ENCODE results near the gene PRKCE.
"Not testable (repeated sequence)": the region's sequence is repeated elsewhere in the genome, so short reads cannot be mapped to it uniquely, and the experiment has no call there.

Gene PRKCE

DNA sequence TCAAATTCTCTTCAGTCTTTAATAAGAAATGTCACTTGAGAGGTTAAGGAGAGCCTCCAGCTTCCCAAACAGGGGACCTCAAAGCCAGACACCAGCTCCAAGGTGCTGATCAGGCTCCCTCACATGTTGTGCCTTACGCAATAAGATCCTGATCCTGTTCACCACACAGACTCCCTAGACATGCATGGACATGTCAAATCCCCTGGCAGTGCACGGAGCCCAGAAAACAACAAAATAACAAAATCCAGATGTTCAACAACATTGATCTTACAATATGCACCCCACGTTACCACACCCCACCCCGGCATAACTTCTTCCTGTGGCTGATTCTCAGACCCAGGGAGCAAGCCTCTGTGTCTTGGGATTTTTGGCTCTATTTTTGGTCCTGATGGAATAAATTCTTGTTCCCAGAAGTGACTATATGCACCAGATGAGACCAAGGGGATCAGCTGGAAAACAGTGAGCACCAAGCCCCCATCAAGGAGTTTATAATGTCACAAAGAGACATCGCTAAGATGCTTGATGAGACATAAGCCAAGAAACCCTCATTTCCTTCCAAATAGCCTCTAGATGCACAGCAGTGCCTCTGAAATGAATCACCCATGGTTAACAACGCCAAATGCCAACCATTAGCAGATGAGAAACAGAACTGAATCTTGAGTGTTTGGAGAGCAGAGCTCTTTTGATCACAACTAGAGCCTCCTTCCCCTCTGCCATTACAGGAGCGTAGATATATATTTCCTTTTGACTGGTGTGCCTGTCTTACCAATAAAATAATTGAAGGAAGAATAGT, 198.2 kb downstream of the PRKCE start:
- no peak for DNase-seq

DNA sequence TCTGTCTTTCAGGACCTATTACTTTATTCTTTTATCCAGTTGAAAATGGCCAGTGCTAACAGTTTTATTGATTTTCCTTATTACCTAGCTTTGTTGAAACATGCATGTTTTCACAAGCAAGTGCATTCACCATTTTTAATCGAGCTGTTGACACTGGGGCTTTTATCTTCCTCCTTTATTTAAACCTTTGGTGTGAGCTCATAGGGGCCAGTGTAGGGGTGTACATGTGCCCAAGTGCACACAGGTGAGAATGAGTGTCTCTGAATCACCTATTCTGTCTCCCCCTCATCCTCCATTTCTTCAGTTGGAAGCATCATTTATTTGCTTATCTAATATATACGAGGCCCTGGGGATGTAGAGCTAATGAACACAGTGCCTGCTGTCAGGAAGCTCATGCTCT, 199.1 kb downstream of the PRKCE start:
- DNase-seq: no peak

DNA sequence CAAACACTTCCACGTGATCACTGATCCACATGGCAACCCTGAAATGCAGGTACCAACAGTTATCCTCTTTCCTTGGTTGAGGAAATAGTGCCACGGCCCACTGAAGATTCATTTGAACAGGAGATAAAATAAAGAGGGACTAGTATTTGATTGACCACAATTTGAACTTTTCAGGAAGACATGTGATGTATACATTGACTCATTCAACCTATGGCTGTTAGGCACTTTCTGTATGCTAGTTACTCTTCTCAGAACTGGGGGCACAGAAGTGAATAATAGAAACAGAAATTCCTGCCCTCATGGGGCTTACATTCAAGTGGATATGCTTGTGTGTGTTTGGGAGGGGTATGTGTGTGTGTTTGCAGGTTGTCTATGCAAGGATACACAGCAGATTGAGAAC, 199.6 kb downstream of the PRKCE start:
- no peak for DNase-seq

DNA sequence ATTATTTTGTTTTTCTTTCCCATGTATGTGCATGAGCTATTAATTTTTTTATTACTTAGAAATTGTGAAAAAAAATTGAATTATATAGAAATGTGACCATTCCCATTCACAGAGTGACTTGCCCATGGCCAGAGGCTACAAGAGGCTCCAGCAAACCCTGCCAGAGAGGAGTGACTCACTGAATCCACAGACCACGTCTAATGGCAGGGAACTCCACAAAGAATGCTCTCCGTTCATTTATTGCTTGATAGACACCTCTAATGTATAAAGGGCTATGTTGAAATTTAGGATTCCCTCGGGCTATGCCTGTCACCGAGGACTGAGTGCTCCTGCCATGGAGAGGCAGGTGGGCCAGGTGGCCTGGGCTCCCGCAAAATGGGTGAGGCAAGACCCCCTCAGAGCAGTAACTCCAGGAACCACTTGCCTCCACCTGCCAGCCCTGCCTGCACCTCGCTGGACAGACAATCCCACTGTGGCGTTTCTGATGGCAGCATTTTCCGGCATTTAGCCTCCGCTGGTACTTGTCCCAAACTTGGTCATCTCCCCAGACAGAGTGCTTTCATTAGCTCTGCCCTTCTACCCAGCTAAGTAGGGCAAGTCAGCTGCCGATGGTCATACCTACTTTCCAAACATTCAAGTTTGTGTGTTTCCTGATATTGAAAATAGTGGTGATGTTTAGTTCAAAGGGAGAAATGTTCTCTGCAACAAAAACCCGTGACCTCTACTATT, 200.3 kb downstream of the PRKCE start:
- DNase-seq: no peak

DNA sequence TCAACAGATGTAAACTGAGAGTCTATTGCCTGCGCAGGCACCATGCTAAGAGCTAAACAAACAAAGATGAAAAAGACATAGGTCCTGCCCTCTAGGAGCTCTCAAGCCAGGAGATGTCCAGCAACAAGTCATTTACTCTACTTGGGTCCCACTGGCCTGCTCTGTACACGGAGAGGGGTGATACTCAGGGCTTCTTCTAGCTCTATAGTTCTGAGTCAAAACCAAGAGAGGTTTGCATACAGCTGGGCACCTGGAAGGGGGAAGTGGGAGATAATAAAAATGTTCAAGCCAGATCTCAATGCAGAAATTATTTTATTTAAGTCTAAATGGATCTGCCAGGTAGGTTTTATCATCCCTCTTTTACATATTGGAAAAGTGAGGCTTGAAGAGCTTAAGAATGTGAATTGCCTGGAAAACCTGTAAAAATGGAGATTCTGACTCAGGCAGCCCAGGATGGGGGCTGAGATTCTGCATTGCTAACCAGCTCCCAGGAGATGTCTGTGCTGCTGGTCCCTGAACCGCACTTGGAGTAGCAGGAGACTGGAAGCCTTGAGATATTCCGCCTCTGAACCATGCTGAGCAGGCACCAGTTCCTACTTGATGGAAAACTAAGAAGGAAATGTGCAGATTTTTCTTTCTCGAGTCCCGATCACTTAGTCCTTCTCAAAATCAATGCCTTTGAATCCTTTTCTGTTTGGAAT, 201.1 kb downstream of the PRKCE start:
- no peak for DNase-seq

DNA sequence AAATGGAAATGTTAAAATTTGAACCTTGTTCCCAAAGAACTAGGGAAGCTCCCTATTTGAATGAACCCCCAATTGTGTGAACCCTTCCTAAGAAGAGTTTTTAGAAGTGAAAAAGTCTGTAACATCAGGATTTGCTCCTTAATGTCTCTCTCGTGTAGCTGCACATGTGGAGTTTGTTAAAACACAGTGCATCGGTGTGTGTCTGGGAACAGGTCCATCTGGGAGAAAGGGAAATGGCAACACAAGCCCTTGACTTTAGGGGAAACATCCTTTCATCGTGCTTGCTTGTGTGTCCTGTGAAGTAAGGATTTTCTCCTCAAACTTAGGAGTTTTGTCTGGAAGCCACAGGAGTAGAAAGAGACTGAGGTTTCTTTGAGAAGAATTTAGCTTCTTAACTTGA, 203.9 kb downstream of the PRKCE start:
- DNase-seq: no peak

DNA sequence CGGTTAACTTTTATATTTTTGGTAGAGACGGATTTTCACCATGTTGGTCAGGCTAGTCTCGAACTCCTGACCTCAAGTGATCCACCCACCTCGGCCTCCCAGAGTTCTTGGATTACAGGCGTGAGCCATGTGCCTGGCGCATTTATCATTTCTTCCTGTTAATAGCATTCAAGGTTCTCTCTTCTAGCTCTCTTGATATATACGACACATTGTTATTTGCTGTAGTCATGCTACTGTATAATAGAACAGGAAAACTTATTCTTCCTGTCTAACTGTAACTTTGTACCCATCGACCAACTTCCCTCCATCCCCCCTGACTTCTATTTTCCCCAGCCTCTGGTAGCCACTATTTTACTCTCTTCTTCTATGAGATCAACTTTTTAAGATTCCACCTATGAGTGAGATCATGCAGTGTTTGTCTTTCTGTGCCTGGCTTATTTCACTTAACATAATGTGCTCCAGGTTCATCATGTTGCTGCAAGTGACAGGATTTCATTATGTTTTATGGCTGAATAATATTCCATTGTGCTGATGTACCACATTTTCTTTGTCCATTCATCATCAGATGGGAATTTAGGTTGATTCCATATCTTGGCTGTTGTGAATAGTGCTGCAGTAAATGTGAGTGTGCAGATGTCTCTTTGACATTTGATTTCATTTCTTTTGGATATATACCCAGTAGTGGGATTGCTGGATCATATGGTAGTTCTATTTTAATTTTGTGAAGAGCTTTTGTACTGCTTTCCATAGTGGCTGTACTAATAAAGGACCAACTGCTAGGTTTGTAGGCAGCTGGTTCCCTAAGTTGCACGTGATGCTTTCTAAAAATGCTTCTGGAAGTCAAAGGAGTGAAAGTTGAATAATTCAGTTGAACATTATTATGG, 205.2 kb downstream of the PRKCE start:
- DNase-seq: no peak

DNA sequence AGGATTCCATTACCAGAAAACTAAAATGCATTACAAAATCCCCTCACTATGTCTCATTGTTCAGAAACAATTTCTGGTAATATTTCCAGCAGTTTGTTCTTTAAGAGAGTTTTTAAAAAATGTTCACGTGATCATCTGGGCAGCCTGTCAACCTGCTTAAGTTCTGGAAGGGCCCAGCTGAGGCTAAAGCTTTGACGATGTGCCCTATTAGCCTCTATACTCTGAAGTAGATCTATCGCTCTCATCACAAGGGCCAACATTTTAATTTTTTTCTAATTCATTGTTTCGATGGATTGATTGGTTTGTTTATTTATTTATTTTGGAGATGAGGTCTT, 205.8 kb downstream of the PRKCE start:
- DNase-seq: no peak

DNA sequence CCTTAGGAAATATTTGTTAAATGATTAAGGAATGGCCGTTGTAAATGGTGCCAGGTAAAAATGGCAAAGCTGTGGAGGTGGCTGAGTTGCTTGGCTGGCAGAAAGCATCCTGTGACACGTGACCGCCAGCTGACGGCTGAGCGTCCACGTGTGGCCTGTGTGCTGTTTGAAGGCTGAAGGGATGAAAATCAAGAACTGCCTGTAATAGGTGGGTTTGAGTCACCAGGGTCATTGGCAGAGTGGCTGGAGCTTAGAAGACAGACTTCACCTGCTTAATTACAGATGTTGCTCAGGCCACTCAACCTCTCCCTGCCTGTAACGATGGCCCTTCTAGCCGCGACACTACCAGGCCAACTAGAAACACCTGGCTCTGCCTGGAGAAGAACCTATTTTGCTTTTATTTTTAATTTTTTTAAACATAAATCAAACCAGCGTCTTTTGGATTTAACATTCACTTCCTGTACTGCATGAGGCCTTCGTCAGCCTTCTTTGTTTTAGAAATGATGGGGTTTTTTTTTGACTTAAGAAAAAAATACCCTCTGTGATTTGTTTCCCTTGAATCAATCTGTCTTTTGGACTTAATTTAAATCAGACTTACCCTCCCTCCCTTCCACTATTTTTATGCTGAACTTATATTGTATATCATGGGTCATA, 206.5 kb downstream of the PRKCE start:
- DNase-seq: no peak

DNA sequence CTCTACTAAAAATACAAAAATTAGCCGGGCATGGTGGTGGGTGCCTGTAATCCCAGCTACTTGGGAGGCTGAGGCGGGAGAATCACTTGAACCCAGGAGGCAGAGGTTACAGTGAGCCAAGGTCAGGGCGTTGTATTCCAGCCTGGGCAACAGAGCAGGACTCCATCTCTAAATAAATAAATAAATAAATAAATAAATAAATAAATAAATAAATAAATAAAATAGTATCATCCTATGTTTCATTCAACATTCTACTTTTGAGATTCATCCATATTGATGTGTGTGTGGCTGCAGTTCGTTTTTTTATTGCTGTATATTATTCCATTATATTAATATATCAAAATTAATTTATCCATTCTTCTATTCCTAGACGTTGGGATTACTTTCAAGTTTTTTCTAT, 207.4 kb downstream of the PRKCE start:
- DNase-seq: not testable (repeated sequence)

DNA sequence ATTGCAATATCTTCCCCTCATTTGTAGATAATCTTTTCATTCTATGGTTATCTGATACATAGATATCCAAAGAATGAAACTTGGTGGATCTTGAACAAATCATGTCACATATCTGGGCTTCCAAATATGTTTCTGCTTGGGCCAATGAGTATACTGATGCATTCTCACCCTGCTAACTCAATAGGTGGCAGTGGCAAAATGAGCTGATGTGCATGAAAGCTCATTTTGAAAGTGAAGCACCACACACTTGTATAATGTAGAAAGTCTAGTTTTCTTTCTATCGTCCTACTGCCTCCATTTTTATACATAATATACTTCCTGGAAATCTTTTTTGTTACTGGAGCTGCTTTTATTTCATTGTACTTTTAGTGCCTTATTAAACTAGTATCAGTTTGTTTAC, 208.2 kb downstream of the PRKCE start:
- DNase-seq: no peak

DNA sequence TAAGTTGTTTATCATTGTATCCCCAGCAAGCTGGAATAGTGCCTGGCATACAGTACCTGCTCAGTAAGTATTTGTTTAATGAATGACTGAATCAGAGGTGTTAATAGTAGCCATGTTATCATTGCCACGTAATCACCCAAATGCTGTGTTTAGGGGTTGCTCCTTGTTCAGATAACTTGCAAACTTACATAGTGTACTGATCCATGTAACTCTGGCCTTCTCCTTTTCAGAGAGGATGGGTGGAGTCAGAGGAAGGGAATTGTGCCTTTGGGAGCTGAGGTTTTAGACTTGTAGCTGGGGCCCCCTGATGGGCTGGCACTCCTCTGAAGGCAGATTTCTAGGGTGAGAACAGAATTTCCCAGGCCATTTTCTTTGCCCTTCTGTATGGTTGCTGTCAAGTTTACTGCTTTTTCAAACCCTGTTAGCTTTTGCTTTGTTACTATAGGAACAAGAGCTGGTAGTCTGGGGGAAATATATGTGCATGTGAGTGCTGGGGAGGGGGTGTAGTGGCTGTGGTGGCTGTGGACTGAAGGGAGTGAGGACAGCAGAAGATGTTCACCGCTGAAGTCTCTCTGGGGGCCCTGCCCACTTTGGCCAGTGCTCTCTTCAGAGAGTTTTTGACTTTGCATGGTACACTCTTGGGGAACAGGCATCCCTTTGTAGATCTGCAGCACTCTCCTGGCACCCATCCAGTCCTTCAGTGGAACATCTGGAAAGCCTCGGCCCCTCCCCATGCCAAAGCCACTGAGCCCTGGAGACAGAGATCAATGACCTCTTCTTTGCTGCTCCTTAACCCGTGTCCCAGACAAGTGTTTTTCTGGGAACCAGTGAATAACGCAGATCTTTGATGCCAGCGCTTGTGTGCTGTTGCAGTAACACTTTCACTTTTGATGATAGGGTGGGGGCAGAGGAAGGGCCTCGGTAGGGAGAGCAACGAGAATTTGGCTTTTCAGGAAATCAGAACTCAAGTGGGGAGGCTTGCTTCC, 209.0 kb downstream of the PRKCE start:
- DNase-seq: peak in 1 of 2 experiments; percentile 4

DNA sequence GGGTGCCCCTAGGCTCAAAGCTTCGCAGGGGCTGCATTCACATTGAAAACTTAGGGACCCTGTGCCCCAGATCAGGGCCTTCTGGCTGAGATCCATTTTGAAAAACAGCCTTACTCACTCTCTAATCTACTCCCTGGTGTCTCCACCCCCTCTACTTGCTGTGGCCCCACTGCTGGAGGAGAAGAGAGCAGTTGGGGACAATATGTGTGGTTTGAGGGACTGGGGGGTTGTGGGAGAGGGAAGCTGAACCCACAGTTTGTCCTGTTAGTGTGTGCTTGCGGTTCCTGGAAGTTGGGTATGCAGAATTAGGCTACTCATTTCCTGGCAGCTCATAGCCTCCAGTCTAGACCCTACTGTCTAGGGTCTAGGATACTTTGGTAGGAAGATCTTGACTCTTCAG, 211.4 kb downstream of the PRKCE start:
- DNase-seq: no peak

DNA sequence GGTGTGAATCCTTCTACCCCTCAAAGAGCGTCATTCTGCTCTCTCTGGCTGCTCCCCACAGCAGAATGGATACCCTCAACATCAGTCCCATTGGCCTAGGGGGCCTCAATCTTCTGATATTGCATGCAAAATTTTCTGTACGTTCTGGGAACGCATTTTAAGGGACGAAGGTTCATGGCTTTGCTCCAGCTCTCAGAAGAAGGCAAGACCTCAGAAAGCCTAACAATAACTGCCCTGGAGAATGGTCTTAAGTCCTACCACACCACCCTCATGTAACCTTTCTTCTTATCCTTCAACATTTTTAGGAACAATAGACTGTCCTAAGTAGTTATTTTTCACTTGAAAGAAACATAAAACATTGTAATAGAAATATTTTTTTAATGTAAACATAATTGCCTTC, 212.6 kb downstream of the PRKCE start:
- no peak for DNase-seq

DNA sequence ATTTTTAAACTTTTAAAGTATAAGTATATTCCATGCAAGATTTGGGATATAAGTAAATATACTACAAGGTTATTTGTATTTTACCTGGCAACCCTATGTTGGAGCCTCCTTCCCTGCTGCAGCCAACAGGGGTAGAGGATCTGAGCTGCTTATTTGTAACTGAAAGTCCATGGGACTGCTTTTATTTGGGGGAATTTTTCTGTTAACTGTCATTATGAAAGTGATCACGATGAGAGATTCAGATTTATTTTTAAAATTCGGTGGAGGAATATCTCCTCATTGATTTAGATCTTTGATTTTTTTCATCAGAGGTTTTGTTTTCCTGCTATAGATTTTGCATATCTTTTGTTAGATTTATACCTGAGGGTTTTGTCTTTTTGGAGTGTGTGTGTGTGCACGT, 215.9 kb downstream of the PRKCE start:
- DNase-seq: no peak

DNA sequence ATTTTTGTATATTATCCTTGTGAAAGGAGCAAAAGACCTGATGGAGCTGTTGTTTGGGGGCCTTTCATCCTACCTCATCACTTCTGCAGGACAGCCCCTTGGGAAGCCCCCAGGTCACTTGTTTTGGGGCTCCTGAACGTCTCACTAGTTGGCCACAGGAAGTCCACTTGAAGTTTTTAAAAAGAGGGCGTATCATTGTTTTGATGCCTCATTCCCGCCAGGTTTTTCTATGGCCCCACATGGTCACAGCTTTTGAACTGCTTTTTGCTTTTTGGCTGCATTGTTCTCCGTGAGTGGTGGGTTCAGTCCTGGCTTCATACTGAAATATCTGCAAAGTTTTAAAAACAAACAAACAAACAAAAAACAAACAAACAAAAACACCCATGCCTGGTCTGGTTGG, 216.3 kb downstream of the PRKCE start:
- no peak for DNase-seq

DNA sequence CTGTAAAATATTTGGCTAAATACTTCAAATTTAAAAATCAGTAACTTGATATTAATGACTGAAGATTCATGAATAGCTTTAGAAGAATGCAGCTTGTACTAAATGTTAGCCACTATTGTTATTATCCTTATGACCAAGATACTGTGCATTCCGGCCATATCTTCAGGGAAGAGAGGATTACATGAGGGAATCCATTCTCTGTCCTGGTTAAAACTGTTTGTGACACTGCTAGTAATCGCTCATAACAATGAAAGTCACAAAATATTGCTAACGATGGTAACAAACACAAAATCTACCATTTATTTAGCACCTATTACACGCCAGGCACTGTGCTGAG, 217.7 kb downstream of the PRKCE start:
- DNase-seq: no peak

DNA sequence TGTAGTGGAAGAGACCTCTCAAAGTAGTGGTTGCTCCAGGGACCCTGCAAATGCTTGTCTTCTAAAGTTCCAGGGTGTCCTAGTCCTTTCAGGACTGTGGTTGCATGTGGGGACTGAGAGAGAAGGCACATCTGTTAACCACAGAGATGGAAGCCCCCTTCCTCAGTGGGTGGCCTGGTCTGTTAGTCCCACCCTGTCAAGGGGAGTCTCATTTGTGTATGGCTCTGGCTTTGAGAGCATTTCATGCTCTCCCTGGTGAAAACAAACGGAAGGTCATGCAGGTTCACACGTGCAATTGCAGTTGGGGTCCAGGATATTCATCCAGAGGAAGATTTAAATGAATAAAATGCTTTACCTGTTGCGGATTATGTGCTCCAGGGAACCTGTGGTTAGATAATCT, 219.6 kb downstream of the PRKCE start:
- DNase-seq: no peak

DNA sequence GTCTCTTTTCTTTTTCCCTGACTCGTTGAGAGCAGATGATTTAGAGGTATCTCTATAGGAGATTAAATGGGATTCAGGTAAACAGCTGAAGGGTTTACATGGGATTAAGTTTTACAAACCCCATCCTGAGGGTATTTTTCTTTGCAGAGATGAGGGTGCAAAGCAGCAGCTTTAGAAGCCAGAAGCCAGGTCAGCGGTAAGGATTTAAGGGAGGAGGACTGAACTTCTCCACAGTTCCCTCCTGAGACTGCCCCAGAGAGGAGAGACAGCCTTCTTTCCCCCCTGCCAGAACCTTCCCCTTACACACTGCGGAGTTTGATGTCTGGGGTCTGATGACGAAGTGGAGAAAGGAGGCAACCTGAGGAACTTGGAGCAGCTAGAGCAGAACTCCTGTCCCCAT, 220.1 kb downstream of the PRKCE start:
- no peak for DNase-seq

DNA sequence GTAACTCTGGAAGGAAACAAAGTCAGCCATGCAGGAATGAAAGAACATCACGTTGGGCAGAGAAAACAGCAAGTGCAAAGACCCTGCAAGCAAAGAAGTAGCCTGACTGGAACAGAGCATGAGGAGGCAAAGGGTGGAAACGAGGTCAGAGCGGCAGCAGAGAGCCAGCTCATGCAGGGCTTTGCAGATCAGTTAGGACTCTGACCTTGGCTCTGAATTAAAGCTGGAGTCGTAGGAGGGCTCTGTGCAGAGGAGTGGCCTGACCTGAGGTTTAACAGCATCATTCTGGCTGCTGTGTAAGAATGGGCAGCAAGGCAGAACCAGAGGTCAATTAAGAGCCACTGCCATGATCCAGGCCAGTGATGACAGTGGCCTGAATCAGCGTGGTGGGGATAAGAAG, 220.7 kb downstream of the PRKCE start:
- DNase-seq: no peak

DNA sequence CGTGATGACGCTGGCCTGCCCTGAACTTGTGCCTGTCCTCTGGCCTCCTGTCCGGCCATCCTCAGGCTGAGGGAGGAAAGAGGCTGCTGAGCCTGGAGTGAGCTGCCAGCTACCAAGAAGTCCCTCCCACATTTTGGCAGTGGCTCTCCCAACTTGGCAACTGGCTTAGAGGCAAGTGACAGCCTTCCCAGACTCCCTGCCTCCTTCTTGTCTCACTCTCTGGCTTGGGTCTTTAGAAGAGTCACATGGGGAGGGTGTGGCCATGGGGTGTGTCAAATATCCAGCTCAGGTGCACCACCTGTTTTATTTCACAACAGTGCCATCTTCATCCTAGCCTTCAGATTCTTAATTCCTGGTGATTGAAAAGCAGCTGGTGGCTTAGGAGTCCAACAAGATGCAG, 222.9 kb downstream of the PRKCE start:
- DNase-seq: no peak

Measured in stimulated activated CD4-positive, alpha-beta T cell treated with anti-CD3 and anti-CD28 coated beads, Interleukin-4, amount 100 ng/mL, for 4 hours (primary cell).